Retinal pigment epithelial cell (primary cell): ENCODE results near the gene POU4F3.

ENCODE experiments used
- DNase-seq: peaks from one replicate; pipeline ENCODE4 v3.0.0-alpha.2; 2010; ENCODE audit warnings: low read depth
- H3K4me3 ChIP-seq: 2 replicates; pipeline ENCODE4 v1.5.1; 2011; ENCODE audit warnings: mild to moderate bottlenecking, low read length, control low read depth, moderate library complexity
- TF ChIP-seq, protein P1 (sequence below): conservative IDR thresholded peaks from 2 replicates; pipeline ENCODE4 v1.5.1; 2011; ENCODE audit warnings: low read depth, low read length, control low read depth, inconsistent platforms

The POU4F3 gene

DNA sequence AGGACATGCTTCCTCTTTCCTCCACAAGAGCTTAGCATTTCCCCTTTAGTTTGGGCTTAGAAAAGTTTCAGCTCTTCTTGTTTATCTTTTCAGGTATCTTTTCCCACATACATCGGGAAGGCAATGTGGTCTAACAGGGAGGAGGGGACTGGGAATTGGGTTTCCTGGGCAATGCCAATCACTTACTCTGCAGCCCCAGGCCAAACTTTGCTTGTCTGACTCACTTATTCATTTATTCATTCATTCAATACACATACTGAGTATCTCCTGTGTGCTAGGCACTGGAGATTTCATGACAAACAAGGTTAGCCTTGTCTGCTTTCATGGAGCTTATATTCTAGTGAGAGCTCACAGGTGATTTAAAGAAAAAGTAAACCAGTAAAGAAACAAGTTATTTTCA, 10.7 kb upstream of the POU4F3 start:
- TF ChIP-seq, protein P1, sequence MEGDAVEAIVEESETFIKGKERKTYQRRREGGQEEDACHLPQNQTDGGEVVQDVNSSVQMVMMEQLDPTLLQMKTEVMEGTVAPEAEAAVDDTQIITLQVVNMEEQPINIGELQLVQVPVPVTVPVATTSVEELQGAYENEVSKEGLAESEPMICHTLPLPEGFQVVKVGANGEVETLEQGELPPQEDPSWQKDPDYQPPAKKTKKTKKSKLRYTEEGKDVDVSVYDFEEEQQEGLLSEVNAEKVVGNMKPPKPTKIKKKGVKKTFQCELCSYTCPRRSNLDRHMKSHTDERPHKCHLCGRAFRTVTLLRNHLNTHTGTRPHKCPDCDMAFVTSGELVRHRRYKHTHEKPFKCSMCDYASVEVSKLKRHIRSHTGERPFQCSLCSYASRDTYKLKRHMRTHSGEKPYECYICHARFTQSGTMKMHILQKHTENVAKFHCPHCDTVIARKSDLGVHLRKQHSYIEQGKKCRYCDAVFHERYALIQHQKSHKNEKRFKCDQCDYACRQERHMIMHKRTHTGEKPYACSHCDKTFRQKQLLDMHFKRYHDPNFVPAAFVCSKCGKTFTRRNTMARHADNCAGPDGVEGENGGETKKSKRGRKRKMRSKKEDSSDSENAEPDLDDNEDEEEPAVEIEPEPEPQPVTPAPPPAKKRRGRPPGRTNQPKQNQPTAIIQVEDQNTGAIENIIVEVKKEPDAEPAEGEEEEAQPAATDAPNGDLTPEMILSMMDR, result no peak
- no peak for DNase-seq
- H3K4me3 ChIP-seq, result no peak overlapping the region

DNA sequence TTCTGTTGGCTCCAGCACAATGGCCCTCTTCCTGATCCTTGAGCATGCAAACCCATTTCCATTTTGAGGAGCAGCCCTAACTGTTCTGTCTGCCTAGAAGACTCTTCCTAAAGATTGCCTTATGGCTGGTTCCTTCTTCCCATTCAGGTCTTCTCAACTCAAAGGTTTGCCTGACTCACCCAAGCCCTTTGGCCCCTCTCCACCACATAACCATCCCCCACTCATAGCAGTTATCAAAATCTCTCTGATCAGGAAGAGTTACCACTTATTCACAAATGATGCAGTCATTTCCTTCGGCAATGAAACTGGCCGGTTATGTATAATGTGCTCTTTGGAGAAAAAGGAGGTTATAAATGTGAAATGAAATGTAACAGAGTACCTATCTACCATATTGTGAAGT, 8.9 kb upstream of the POU4F3 start:
- TF ChIP-seq, protein P1, result no peak
- H3K4me3 ChIP-seq, result no peak overlapping the region
- no peak for DNase-seq

DNA sequence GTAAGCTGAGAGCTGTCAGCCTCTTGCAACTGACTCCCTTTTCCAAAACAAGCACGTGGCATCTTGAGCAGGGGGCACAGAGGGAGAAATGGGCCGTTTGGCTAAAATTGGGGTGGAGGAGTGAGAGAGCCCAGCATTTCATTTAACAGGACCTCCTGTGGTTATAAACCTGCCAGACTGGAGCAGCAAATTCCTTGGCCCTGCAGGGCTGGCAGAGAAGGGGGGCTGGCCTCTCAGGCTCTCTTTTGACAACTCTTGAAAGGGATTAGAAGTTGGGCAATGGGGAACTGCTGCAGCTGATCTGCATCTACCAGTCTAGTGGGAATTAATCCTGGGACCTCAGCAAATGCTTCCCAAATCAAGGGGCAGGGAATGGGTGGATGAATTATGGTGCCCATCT, 7.2 kb upstream of the POU4F3 start:
- H3K4me3 ChIP-seq, result no peak overlapping the region
- TF ChIP-seq, protein P1, result no peak
- no peak for DNase-seq

DNA sequence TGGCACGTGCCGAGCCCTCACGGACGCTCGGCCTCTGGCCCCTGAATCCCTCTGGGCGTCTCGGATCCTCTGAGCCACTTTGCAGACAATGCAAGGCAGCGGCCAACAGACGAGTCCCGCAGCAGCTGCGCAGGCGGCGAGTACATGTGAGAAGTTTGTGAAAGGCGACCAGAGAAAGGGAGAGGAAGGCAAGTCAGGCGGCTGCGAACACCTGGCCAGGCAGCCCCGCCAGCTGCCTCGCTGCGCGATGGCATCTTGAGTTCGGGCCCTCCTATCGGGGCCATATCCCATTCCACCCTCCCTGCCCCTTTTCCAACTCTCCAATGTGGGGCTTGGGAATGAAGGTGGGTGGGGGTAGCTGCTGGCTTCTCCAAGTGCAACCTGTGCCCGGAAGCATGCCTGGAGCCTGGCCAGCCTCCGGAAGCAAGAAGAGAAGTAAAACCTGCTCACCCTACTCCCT, 4.5 kb upstream of the POU4F3 start:
- H3K4me3 ChIP-seq, result no peak overlapping the region
- TF ChIP-seq, protein P1, result no peak
- no peak for DNase-seq

DNA sequence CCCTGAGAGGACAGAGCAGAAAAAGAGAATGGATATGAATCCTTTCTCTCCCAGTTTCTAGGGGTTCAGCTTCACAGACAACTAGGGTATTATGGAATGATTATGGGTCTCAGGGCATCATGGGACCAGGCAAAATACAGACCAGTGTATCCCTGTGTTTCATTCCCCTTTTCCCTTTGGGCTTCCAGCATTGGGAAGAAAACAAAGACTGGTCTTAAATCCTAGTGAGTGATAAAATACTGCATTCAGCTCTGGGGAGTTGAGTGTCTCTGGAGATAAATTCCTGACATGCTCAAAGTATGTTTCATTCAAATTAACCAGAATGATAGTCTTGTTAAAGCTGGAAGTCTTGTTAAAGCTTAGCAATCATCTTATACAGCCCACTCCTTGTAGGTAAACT, 2.4 kb upstream of the POU4F3 start:
- H3K4me3 ChIP-seq, result no peak overlapping the region
- no peak for DNase-seq
- TF ChIP-seq, protein P1, result no peak

DNA sequence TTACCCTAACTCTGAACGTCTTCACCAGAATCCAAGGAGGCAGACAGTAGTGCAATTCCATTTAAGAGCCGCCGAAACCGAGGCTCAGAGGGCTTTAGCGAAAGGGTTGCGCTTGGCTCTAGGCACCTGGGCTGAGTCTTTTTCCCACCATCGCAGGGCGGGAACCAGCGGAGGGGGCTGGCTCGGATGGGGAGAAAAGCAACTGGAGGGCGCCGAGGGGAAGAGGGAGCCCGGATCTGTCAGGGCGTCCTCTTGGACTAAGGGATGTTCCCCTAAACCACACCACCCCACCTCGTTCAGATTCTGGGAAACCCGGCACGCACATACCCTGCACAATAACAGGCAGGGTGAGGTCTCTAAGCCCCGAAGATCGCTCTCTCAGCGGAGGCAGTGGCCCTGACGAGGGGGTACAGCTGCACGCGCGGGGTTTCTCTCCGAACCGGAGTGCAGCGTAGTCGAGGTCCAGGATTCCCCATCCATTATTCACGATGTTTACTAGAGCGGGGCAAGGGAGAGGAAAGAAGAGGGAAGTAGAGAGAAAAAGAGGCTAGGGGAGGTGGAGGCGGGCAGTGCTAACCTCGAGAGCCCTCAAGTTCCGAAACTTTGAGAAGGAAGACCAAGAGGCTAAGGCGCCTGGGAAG, 1.3 kb upstream of the POU4F3 start:
- DNase-seq, result no peak
- TF ChIP-seq, protein P1, result no peak
- H3K4me3 ChIP-seq, result no peak overlapping the region

DNA sequence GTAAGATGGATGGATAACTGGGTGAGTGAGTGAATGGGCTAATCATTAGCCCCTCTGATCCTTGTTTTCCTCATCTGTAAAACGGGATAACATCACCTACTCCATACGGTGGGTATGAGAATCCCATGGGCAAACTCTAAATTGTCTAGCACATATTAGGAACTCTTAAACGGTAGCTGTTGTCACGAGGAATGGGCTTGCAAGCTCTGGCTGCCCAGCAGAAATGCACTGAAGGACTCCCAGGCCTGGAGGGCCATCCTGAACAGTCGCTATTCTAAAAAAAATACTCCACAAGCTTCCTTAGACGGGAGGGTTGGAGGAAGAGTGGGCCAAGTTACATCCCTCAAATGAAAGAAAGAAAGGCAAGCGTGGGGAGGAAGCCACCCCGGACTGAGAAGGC, 711 bp upstream of the POU4F3 start:
- TF ChIP-seq, protein P1, result no peak

More for the DNA sequence above, 711 bp upstream of the POU4F3 start:
- DNase-seq, result no peak
- no peak overlapping the region for H3K4me3 ChIP-seq
